Stimulated activated naive CD4-positive, alpha-beta T cell (primary cell): Measurements from ENCODE around the gene RPH3AL.
"Not testable (repeated sequence)": the region's sequence is repeated elsewhere in the genome, so short reads cannot be mapped to it uniquely, and the experiment has no call there.

Experiments used
- DNase-seq, 6 experiments: peaks; one replicate each; lab custom pipeline; 2025; lab: John Stamatoyannopoulos, UW

RPH3AL gene

GRCh38 chr17:178292-179065 lies 174.1 kb downstream of the RPH3AL start:
- DNase-seq = no peak

- DNase-seq = no peak
Observed at GRCh38 chr17:177762-178161, 174.8 kb downstream of the RPH3AL start.

- DNase-seq = no peak
Observed at GRCh38 chr17:177155-177554, 175.5 kb downstream of the RPH3AL start.

DNA sequence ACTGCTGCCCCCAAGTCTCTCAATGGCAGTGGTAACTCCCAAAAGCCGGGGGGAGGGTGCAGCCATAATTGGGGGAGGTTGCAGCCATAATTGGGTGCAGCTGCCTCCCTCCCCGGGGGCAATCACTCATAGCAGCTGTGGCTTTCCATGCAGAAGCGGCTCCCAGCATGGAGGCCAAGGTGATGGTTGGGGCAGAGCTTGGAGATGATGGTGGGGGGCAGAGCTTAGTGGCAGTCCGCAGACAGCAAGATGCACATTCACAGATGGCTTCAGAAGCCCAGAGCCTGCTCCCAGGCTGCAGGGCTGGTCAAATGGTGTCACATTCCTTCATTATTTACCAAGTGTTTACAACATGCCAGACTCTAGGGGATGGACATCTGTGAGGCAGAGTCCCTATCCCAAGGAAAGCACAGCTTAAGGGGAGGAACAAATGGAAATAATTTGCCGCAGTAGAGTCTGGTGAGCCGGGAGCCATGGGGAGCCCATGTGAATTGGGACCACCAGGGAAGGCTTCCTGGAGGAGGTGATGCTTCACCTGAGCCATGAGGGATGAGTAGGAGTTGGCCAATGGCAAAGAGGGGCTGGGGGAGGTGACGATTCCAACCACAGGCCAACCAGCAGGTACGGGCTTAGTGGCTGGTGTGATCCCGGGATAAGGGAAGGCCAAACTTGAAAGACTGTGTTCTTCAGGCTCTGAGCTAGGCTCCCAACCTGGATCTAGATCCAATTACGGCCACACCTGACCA lies 179.3 kb downstream of the RPH3AL start:
- DNase-seq = no peak

DNA sequence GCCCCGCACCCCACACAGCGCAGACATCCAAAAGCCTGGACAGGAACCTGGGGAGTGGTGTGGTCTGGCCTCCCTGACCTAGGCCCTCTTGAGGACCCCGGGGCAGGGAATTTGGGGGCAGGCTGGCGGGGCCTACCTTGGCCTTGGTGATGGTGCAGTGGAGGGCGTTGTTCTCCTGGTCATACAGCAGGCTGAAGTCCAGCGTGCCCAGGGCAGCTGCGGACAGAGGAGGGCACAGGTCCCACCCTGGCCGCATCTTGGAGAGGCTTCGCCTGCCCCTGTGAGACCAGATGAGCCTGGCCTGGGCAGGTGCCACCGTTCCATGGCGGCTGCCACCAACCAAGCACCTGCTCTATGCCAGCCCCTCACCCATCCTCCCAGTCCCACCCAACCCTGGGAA lies 180.2 kb downstream of the RPH3AL start:
- no peak for DNase-seq

DNA sequence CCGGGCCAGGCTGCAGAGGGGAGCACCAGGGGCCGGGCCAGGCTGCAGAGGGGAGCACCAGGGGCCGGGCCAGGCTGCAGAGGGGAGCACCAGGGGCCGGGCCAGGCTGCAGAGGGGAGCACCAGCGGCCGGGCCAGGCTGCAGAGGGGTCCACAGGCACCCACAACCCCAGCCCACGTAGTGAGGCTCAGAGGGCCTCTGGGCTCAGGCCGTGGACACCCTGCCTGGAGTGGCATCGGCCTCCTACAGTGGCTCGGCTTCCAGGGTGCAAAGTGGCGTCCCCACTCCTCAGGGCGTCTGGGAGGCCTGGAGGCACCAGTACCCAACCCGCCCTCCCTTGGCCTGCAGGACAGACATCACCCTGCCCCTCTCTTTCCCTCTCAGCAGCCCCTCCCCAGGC lies 180.7 kb downstream of the RPH3AL start:
- no peak for DNase-seq

GRCh38 chr17:170130-170670 lies 182.4 kb downstream of the RPH3AL start:
- no peak for DNase-seq

- DNase-seq = not testable (repeated sequence)
Observed at GRCh38 chr17:168614-169013, 184.0 kb downstream of the RPH3AL start.

DNA sequence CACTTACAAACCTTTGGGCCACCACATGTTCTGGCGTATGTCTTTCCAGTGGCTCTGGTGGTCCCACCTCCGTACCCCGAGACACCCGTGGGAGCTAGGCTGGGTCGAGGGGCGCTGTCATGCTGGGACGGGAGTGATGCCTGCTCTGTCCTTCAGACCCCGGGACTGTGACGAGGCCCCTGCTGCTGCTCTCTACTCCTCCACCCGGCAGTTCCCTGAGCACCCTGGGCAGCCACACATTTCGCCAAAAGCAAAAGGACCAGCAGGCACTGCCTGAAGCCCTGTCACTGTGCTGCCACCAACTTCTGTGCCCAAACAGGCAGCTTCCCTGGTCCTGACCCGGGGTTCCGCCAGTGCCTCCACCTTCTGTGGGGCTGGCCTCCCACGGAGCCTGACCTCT lies 186.7 kb downstream of the RPH3AL start:
- no peak for DNase-seq

GRCh38 chr17:164303-165235 lies 188.0 kb downstream of the RPH3AL start:
- DNase-seq = peak in 4 of 6 experiments; percentile 28 to 41 (median 36)

- DNase-seq = no peak
Observed at GRCh38 chr17:163514-164098, 189.0 kb downstream of the RPH3AL start.

DNA sequence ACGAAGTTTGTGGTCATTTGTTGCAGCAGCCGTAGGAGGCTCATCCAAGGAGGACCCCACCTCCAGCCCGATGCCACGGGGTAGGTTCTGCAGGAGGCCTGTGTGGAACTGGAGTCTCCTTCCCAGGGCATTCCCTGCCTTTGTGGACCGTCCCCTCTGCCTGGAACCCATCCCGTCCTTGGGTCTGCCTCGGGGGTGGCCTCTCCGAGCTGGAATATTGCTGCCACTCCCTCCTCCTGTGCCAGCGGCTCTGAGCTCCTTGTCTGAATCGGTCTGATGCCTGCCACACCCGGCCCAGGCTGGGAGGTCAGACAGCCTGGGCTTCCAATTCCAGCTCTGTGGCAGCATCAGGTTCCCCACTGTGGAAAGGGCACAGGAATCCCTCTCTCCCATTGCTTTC lies 189.9 kb downstream of the RPH3AL start:
- DNase-seq = no peak
